Fibroblast of skin of left quadriceps (primary cell): ENCODE measurements around the gene PLXNA4.

Source experiments
- DNase-seq, 2 experiments: peaks; one replicate each; pipeline ENCODE4 v3.0.0-alpha.2; 2013; ENCODE audit warnings: low read depth in 2 of 2

The PLXNA4 gene

DNA sequence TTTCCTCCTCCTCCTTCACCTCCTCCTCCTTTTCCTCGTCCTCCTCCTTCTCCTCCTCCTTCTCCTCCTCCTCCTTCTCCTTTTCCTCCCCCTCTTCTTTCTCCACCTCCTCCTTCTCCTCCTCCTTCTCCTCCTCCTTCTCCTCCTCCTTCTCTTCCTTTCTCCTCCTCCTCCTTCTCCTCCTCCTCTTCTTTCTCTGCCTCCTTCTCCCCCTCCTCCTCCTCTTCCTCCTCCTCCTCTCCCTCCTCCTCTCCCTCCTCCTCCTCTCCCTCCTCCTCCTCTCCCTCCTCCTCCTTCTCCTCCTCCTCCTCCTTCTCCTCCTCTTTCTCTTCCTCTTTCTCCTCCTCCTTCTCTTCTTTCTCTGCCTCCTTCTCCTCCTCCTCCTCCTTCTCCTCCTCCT, 13.6 kb downstream of the PLXNA4 start:
- DNase-seq: no peak

DNA sequence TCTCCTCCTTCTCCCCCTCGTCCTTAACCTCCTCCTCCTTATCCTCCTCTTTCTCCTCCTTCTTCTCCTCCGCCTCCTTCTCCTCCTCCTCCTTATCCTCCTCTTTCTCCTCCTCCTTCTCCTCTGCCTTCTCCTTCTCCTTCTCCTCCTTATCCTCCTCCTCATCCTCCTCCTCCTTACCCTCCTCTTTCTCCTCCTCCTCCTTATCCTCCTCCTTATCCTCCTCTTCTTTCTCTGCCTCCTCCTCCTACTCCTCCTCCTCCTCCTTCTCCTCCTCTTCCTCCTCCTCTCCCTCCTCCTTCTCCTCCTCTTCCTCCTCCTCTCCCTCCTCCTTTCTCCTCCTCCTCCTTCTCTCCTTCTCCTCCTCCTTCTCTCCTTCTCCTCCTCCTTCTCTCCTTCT, 14.5 kb downstream of the PLXNA4 start:
- DNase-seq: no peak

DNA sequence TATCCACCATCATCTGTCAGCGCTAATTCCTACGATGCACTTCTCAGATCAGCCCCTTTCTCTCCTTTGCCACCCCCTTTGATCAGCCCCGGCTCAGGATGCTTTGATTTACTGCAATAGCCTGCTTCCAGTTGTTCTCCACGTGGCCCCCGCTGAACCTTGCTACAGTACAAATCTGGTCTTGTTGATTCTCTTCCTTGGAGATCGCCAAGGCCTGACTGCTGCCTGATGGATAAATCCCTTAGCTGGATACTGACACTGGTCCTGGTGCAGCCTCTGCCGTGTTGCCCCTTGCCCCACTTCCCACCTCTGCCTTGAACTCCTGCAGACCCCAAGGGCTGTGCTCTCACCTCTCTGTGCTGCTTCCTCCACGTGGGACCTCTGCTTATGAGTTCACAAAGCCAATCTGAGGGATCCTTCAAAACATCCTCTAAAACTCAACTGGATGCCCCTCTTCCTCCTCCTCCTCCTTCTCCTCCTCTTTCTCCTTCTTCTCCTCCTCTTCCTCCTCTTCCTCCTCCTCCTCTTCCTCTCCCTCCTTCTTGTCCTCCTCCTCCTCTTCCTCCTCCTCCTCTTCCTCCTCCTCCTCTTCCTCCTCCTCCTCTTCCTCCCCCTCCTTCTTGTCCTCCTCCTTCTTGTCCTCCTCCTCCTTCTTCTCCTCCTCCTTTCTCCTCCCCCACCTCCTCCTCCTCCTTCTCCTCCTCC, 15.3 kb downstream of the PLXNA4 start:
- DNase-seq: no peak

- no peak for DNase-seq
Observed at GRCh38 chr7:132560105-132560504, 16.2 kb downstream of the PLXNA4 start.

DNA sequence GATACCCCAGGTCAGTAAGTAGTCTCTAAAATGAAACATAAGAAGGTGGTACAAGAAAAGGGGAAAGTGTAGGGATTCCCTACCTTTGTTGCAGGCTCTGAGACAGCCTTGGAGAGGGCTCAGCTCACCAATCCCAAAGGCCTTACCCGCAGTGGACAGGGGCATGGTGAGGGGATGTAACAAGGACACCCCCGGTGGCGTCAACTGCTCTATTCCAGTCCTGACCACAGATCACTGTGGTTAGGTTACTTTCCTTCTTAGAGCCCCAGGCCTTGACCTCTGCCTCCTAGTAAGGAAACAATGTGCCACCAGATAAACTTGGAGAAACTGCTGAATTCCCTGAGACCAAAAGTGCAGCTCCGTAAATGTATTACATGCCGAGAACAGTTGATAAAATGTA, 17.5 kb downstream of the PLXNA4 start:
- DNase-seq: no peak

DNA sequence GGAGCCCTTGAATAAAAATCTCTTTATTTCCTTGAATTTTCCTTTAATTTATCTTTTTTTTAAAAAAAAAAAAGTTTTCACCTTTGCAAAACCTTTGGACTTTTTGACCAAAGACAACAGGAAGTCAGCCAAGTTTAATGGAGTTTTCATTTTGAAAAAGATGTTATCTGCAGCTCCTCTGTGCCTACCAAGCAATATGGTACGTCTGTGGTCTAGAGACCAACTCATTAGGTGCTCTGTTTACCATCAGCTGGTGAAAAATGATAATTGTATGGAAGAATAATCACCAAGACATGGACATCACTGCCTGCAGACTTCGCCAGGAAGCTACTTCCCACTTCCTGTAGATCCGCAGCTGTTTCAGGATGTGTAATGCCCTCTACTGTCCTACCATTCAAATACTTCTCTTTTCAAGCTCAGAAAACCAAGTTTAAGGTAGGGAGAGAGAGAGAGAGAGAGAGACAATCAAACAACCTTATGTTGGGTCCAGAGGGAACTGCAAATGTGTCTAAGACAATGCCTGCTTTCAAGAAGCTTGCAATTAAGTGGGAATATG, 18.7 kb downstream of the PLXNA4 start:
- no peak for DNase-seq

- no peak for DNase-seq
Observed at GRCh38 chr7:132554446-132554845, 21.8 kb downstream of the PLXNA4 start.

DNA sequence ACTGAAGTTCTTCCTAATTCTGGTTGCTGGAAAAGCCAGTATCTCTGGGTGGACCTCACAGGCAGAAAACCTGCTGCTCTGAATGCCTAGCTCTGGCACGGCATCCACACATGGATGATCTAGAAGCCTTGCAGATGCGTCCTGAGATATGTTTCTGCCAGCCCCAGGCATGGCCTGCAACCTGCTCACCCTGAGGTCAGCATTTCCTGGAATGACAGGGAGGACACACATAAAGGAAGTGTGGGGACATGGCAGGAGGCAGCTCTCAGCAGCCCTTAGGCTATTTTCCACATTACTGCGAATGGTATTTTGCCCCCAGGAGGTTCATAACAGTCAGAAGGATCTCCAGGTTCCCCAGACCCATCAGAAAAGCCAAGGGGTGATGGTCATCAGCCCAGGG, 23.2 kb downstream of the PLXNA4 start:
- no peak for DNase-seq

- DNase-seq: no peak
Observed at GRCh38 chr7:132551886-132552285, 24.4 kb downstream of the PLXNA4 start.

GRCh38 chr7:132551439-132551838, 24.8 kb downstream of the PLXNA4 start:
- DNase-seq: no peak

- DNase-seq: peak; percentile 32 to 34
Observed at GRCh38 chr7:132548489-132549078, 27.7 kb downstream of the PLXNA4 start.

DNA sequence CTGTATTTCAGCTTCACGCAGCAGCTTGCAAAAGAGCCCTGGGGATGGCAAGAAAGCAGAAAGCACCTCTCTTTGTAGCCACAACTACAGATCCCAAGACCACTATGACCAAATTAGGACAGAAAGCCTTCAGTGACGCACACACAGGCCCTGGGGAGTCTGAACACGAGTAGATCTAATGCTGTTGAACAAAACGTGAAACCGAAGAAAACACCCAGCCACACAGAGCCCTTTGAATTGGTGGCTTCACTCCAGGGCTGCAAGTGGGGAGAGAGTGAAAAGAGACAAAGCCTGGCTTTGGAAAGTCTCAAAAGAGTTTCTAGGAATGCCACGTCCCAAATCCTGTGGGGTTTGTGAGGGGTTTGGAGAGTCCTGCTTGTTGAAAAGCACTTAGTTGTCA, 28.4 kb downstream of the PLXNA4 start:
- DNase-seq: no peak

DNA sequence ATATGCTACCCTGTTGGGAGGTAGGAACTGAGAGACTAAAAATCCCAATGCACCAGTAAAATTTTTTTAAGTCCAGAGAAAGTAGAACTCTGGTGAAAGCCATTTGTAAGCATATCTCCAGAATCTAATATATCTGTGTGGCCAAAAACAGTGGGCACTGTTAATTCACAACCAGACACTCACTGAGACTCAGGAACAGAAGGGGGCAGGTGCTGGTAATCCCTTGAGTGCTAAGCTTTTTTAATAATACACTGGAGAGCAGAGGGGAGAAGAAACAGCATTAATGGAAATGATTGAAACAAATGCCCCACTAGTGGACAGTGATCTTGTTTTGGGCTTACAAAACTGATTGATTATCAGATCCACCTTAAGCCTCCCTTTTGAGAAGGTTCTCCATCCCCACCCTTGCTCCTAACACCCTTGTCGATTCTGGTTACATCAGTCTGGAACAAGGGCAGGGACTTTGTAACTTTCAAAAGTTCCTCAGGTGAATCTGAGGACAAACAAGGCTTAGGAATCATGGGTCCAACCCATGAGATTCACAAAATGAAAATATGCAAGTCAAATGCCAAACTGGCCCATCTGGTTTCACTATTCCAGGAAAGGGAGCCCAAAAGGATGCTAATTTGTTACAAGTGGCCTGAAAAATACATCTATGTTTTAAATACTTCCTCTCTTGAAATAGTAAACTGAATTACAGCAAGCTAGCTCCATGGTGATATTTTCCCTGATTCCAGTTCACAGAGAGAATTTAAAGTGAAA, 29.7 kb downstream of the PLXNA4 start:
- DNase-seq: no peak

DNA sequence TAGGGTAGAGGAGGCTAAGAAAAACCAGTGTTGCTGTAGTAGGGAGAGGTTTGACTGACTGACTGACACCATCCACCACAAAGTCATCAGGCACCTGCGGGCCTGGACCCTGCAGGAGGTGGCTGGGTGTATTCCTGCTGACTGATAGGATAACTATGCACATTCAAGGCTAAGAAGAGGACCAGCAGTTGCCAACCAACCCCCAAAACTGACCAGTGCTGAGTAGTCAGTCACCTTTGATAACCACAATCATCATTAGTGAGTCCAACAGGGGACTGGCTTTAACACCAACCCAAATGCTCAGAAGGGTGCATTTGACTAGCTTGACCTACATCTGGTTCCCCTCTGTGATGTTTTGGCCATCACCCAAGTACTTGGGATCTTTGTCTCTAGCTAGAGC, 30.5 kb downstream of the PLXNA4 start:
- DNase-seq: no peak

- DNase-seq: no peak
Observed at GRCh38 chr7:132544999-132545398, 31.3 kb downstream of the PLXNA4 start.

- no peak for DNase-seq
Observed at GRCh38 chr7:132544025-132544424, 32.2 kb downstream of the PLXNA4 start.

GRCh38 chr7:132542895-132543294, 33.4 kb downstream of the PLXNA4 start:
- DNase-seq: no peak

- no peak for DNase-seq
Observed at GRCh38 chr7:132541656-132542055, 34.6 kb downstream of the PLXNA4 start.

- no peak for DNase-seq
Observed at GRCh38 chr7:132537456-132538145, 38.7 kb downstream of the PLXNA4 start.

- DNase-seq: peak in 1 of 2 experiments; percentile 18
Observed at GRCh38 chr7:132536654-132537395, 39.4 kb downstream of the PLXNA4 start.

DNA sequence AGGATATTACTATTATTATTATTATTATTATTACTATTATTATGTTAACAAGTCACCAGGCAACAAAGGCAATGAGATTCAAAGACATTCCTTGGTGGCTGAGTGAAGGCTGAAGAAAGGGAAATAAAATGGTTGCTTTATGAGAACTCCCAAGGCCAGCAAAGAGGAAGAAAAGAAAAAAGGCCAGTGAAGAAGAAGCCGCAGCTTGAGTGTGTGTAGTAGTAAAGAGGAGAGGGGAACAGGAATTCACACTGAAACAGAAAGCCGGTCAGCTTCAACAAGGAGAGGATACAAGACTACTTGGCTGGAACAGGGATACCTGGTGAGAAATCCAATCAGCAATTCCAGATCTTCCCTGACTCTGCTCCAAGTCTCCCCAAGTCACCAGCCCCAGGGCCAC, 42.4 kb downstream of the PLXNA4 start:
- DNase-seq: no peak
